Uterus (tissue), 4 donors: ENCODE results near the gene GLIS1. TPM values are rescaled to one million over a fixed set of nuclear protein-coding genes. Genes with fewer than 3 reads are reported as not detected.

ENCODE experiments used
- DNase-seq, 2 donors: peaks; one replicate each; pipeline ENCODE4 v3.0.0-alpha.2; 2019 to 2020
- H3K27ac ChIP-seq, 2 donors: fragments of 200-600 bp; sonication (generic); 1 replicate in 1 of 2; 2 replicates in 1 of 2; pipeline ENCODE4 v1.5.1; 2016 to 2018
- H3K27me3 ChIP-seq, 2 donors: fragments of 200-600 bp; sonication (generic); one replicate each; pipeline ENCODE4 v1.5.1; 2018 to 2019; ENCODE audit warnings: control low read depth in 1 of 2
- H3K36me3 ChIP-seq, 2 donors: fragments of 200-600 bp; sonication (generic); one replicate each; pipeline ENCODE4 v1.5.1; 2019; ENCODE audit warnings: control low read depth in 1 of 2
- H3K4me1 ChIP-seq, 2 donors: fragments of 200-600 bp; sonication (generic); one replicate each; pipeline ENCODE4 v1.5.1; 2018 to 2019; ENCODE audit warnings: control low read depth in 1 of 2
- H3K4me3 ChIP-seq, 2 donors: fragments of 200-600 bp; sonication (generic); 1 replicate in 1 of 2; 2 replicates in 1 of 2; pipeline ENCODE4 v1.5.1; 2018 to 2019; ENCODE audit warnings: mild to moderate bottlenecking in 1 of 2
- H3K9me3 ChIP-seq, 2 donors: fragments of 200-600 bp; sonication (generic); one replicate each; pipeline ENCODE4 v1.5.1; 2019; ENCODE audit warnings: control low read depth in 1 of 2
- POLR2A ChIP-seq, 2 donors: fragments of 450-650 bp; IDR thresholded peaks; one replicate each; pipeline ENCODE4 v1.6.1; 2016; ENCODE audit warnings: antibody characterized with exemption in 2 of 2, mild to moderate bottlenecking in 1 of 2, moderate library complexity in 1 of 2
- intact Hi-C: fragments of 100-400 bp; cut with DNase I; formaldehyde crosslinking; loops from one replicate; pipeline ENCODE4 v1.15.1; 2023; ENCODE audit warnings: low total_unique reads
- total RNA-seq, 4 donors: library from RNA; depleted of rRNA in 3 of 4; stranded (reverse); fragments of >200 nt in 3 of 4; gene quantifications; one replicate each; pipeline versions ENCODE4 v1.1.0 to v1.2.4, GENCODE V29; 2014 to 2023
- TF ChIP-seq, protein P1 (sequence below), 4 experiments: fragments of 200-600 bp in 2 of 4; fragments of 450-650 bp in 2 of 4; sonication (generic) in 2 of 4; IDR thresholded peaks; one replicate each; pipeline ENCODE4 v1.5.1; 2016 to 2019; ENCODE audit warnings: antibody characterized with exemption in 4 of 4, mild to moderate bottlenecking in 2 of 4, moderate library complexity in 1 of 4
- donor health status: DM: yes; HTN: yes; CAD: no.

Gene GLIS1
- total RNA-seq, 4 donors from 2014 or later = 0.21 to 1.0 TPM; not detected in 2

DNA sequence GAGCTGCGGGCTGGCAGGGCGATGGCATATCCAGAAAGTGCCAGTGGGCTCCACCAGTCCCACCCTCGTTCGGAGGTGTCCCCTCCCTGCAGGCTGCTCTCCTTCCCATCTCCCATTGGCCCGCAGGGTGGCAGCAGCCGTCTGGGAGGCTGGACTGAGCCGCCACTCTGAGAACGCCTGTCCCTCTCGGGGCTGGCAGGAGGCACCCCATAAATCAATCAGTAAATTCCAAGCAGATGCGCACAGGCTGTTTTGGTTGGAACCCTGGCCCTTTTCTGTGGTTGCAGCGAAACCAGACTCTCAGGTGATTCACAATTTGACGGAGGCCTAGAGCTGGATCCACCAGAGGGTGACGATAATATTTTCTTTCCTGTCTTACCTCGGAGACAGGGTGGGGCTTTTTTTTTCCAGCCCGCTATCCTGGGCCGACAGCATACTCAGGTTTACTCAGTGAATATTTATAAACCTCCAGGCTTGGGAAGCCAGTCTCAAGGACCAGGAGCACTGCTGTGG, 99.7 kb downstream of the GLIS1 start:
- Histone ChIP-seq H3K36me3 (no peaks in the 10 kb centered on the region), H3K9me3 (no peaks in the 10 kb centered on the region), H3K27me3 (no peaks in the 10 kb centered on the region), H3K27ac (no peak overlapping the region), H3K4me1 (no peaks in the 10 kb centered on the region), H3K4me3 (no peak overlapping the region)
- DNase-seq = peak in 1 of 2 donors; percentile 9
- TF ChIP-seq POLR2A (IDR thresholded peaks at IDR 0.05) = no peak
- TF ChIP-seq, protein P1, sequence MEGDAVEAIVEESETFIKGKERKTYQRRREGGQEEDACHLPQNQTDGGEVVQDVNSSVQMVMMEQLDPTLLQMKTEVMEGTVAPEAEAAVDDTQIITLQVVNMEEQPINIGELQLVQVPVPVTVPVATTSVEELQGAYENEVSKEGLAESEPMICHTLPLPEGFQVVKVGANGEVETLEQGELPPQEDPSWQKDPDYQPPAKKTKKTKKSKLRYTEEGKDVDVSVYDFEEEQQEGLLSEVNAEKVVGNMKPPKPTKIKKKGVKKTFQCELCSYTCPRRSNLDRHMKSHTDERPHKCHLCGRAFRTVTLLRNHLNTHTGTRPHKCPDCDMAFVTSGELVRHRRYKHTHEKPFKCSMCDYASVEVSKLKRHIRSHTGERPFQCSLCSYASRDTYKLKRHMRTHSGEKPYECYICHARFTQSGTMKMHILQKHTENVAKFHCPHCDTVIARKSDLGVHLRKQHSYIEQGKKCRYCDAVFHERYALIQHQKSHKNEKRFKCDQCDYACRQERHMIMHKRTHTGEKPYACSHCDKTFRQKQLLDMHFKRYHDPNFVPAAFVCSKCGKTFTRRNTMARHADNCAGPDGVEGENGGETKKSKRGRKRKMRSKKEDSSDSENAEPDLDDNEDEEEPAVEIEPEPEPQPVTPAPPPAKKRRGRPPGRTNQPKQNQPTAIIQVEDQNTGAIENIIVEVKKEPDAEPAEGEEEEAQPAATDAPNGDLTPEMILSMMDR (IDR thresholded peaks at IDR 0.05) = no peak
- intact Hi-C loops = no loop called here

DNA sequence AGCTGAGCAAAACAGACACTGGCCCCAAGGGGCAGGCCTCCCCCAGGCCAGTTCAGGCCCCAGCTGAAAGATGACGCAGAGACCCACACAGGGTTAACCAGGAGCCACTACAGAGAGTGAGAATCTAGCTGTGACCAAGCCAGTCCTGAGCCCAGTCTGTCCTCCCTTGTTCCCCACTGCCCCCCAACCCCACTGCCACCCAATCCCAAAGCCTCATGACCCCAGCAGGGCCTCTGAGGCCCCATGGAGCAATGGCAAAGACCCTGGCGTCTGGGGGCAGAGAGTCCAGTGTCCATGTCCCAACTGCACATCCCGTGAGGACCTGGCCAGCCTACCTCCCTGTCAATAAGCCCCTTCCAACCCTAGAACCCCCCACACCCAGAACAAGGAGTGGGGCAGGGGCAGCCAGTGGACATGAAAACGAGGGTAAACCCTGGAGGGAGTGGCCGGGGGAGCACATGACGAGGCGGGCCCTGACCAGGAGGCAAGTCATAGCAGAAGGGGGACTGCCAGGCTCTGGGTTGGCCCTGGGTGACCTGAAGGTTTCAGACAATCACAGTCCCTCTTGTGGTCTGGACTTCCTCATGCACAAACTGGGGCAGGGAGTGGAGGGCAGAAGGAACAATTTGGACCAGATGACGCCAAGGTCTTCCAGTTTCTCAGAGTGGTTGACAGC, 100.5 kb downstream of the GLIS1 start:
- intact Hi-C loops = no loop called here
- Histone ChIP-seq H3K9me3 (no peaks in the 10 kb centered on the region), H3K27ac (no peak overlapping the region), H3K4me1 (no peaks in the 10 kb centered on the region), H3K27me3 (no peaks in the 10 kb centered on the region), H3K36me3 (no peaks in the 10 kb centered on the region), H3K4me3 (no peak overlapping the region)
- TF ChIP-seq POLR2A (IDR thresholded peaks at IDR 0.05) = no peak
- TF ChIP-seq, protein P1 (IDR thresholded peaks at IDR 0.05) = no peak
- peak in 1 of 2 donors; percentile 6 for DNase-seq

DNA sequence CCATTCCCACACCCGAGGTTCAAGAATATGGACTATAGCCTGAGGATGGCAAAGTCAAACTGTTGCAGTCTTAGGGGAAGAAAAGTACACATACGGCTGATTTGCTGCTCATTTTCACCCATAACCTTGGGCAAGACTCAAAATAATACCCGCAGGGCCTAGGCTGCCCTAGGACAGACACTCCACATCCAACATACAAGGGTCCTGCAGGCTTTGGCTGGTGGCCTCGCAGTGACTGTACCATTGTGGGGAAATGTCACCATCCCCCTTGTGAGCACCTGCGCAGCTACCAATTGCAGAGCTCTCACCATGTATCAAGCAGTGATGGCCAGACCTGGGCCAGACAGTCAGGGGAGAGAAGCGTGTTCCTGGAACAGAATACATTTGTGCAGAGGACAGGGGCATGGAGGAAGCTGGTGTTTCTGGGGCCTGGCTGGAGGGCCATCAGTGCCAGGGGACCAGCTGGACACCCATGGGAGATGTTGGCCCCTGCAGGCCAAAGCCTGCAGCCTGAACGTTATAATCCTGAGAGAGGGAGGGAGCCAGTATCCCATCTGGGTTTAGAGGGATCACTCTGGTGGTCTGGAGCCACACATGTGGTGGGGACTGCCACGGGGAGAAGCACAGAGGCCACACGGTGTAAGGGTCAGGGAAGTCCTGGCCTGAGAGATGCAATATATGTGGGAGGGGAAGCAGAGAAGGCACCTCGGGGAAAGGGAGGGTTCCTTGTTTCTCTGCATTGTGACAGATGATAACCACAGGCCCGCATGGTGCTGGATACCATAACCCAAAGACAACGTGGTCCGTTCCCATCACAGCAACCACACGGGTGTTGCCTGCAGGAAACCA, 101.2 kb downstream of the GLIS1 start:
- H3K9me3 ChIP-seq = no peaks in the 10 kb centered on the region

DNA sequence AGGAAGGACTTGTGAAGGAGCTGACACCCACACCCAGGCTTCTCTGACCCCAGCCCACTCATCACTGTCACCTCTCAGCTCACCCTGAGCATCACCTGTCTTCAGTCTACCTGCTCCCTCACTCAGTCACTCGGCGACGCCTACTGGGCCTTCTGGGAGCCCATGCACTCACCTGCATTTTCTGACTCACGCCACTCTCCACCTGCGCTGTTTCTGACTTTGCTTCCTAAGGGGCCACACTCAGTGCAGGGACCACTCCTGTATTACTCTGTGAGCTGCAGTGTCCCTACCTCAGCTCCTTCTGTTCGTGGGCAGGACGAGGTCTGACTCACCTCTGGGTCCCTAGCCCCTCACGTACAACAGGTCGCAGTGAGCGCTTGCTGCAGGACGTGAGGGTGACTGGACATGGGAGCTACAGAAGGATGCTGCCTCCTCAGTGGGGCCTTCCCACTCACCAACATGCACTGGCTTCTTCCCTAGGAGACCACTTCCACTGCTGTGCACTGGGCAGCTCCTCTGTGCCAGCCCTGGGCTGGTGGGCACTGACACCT, 102.3 kb downstream of the GLIS1 start:
- no peak overlapping the region for H3K27ac ChIP-seq
- no peaks in the 10 kb centered on the region for H3K36me3 ChIP-seq
- no peaks in the 10 kb centered on the region for H3K4me1 ChIP-seq
- intact Hi-C loops = no loop called here
- H3K27me3 ChIP-seq = no peaks in the 10 kb centered on the region
- DNase-seq = peak in 1 of 2 donors; percentile 5
- TF ChIP-seq, protein P1 (IDR thresholded peaks at IDR 0.05) = no peak
- TF ChIP-seq POLR2A (IDR thresholded peaks at IDR 0.05) = no peak
- no peak overlapping the region for H3K4me3 ChIP-seq
- H3K9me3 ChIP-seq = no peaks in the 10 kb centered on the region

More for the DNA sequence above, 101.2 kb downstream of the GLIS1 start:
- Histone ChIP-seq H3K4me3 (no peak overlapping the region), H3K27me3 (no peaks in the 10 kb centered on the region), H3K27ac (no peak overlapping the region), H3K4me1 (no peaks in the 10 kb centered on the region), H3K36me3 (no peaks in the 10 kb centered on the region)
- intact Hi-C loops = no loop called here
- DNase-seq = peak; percentile 6 to 8
- TF ChIP-seq POLR2A (IDR thresholded peaks at IDR 0.05) = no peak
- TF ChIP-seq, protein P1 (IDR thresholded peaks at IDR 0.05) = no peak
